DMS 273 treated with DMSO at 0.1 percent for 48 hours (cell line): ENCODE results near the gene GRAMD1C.

Source experiments
- DNase-seq: peaks from one replicate; lab custom pipeline; 2025; lab: John Stamatoyannopoulos, UW

The GRAMD1C gene

GRCh38 chr3:113948015-113948917, 109.7 kb downstream of the GRAMD1C start:
- peak; percentile 26 for DNase-seq

GRCh38 chr3:113952921-113953320, 114.3 kb downstream of the GRAMD1C start:
- DNase-seq = no peak

DNA sequence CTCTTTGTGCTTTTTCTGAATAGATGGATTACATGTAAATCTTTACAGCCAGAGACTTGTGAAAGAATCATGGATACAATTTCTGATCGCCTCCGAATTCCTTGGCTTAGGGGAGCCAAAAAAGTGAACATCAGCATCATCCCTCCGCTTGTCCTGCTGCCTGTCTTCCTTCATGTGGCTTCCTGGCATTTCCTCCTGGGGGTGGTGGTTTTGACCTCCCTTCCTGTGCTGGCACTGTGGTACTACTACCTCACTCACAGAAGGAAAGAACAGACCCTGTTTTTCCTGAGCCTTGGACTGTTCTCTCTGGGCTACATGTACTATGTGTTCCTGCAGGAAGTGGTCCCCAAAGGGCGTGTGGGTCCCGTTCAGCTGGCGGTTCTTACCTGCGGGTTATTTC, 115.1 kb downstream of the GRAMD1C start:
- DNase-seq = no peak

DNA sequence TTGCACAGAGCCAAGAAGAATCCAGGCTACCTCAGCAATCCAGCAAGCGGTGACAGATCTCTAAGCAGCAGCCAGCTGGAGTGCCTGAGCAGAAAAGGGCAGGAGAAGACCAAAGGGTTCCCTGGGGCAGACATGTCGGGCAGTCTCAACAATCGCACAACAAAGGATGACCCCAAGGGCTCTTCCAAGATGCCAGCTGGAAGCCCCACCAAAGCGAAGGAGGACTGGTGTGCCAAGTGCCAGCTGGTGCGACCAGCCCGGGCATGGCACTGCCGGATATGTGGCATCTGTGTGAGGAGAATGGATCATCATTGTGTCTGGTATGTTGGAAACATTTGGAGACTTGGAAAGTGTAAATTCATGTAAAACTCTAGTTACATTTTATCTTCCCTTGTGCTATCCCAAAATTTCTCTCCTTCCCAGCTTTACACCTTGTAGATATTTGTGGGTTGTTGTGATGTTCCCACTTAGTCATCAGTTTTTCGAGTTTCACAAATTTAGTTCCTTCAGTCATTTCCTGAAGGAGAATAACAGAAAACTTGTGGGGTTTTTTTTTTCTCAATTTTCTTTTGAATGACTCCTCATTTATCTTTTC, 115.6 kb downstream of the GRAMD1C start:
- no peak for DNase-seq

GRCh38 chr3:113963879-113964278, 125.3 kb downstream of the GRAMD1C start:
- DNase-seq = no peak

DNA sequence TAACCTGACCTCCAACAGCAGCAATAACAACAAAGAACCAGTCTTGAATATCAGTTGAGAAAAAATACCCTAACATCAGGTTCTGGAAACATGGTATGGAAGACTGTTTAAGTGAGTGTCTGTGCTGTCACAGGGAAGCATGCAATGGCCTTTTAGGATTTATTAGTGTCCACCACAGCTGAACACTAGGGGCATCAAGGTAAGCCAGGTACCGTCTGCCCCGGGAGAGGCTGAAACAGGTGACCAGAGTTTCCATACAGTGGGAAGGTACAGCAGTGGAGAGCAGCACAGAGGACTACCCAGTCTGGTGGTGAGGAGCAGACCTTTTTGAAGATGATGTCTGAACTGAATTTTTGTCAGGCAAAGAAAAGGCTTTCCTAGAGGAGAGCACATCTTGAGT, 127.6 kb downstream of the GRAMD1C start:
- no peak for DNase-seq

DNA sequence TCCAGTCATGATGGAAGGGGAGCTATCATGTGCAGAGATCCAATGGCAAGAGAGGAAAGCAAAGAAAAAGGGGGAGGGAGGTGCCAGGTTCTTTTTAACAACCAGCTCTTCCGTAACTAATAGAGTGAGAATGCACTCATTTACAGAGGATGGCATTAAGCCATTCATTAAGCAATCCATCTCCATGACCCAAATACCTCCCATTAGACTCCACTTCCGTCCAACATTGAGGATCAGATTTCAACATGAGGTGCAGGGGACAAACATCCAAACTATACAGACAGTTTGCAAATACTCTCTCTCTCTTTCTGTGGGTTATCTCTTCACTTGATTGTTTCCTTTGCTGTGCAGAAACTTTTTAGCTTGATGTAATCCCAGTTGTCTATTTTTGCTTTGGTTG, 130.4 kb downstream of the GRAMD1C start:
- no peak for DNase-seq

GRCh38 chr3:113977822-113978221, 139.2 kb downstream of the GRAMD1C start:
- DNase-seq = no peak

DNA sequence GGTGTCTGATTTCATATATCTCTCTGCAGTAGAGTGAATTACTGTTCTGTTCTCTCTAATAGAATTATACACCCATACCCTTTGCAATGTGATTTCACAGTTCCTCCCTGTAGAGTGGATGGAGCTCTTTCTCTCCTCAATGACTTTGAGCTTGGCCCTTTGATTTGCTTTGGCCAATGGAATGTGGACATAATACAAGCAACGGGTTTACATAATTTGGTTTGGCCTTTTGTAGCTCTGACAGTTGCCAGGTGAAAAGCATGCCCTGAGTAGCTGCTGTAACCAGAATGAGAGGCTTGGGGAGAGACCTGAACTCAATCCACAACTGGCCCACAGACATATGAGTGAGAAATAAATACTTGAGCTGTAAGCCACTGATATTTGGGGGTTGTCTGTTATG, 141.3 kb downstream of the GRAMD1C start:
- no peak for DNase-seq

- DNase-seq = no peak
These were observed 143.2 kb downstream of the GRAMD1C start for GRCh38 chr3:113981803-113982202.

DNA sequence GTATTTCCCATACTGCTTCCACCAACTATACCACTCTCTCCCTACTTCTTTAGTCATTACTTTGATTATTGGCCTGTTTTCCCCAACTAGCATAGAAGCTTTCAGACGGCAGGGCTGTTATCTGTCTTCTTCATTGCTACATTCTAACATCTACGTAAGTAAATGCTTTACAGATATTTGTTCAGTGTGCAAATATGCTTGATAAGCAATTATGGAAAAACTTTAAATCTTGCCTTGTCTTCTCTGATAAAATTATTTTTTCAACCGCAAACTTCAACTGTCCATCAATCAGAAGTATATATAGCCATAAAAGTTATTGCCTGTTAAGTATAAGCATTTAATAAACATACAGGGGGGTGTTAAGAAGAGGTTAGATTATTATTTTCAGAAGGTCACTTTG, 145.0 kb downstream of the GRAMD1C start:
- no peak for DNase-seq

DNA sequence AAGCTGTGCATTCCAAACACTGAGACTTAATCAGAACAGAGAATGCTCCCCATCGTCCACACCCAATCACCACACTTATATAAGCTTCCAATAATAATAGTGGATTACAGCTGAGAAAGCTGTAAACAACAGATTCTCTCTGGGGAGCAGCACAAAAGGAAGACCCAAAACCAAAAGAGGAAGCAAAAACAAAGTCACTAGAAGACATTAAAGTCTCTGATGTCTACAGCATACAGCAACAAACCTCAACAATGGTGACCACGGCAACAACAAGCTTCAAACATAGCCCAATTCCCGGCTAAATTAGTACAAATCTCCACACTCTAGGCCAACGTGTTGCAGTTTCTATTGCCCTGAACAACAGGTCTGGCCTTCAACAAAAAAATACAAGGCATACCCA, 147.0 kb downstream of the GRAMD1C start:
- DNase-seq = no peak
